HEK293 (cell line): Measurements from ENCODE around the gene SGMS1.

Source experiments
- CTCF ChIP-seq: fragments of 450-650 bp; formaldehyde crosslinking; IDR thresholded peaks from 2 replicates; pipeline ENCODE4 v1.5.1; 2016; ENCODE audit warnings: missing biosample characterization, missing genetic modification characterization
- GLI4 ChIP-seq: fragments of 450-650 bp; formaldehyde crosslinking; IDR thresholded peaks from 2 replicates; pipeline ENCODE4 v1.5.1; 2016; ENCODE audit warnings: missing biosample characterization, missing genetic modification characterization
- KLF1 ChIP-seq: fragments of 450-650 bp; formaldehyde crosslinking; IDR thresholded peaks from 2 replicates; pipeline ENCODE4 v1.5.1; 2016; ENCODE audit warnings: missing biosample characterization, missing genetic modification characterization
- KLF16 ChIP-seq: fragments of 450-650 bp; formaldehyde crosslinking; IDR thresholded peaks from 2 replicates; pipeline ENCODE4 v1.5.1; 2017; ENCODE audit warnings: missing biosample characterization, missing genetic modification characterization
- PATZ1 ChIP-seq: fragments of 450-650 bp; formaldehyde crosslinking; IDR thresholded peaks from 2 replicates; pipeline ENCODE4 v1.5.1; 2016; ENCODE audit warnings: missing biosample characterization, missing genetic modification characterization
- ZFP41 ChIP-seq: fragments of 450-650 bp; formaldehyde crosslinking; IDR thresholded peaks from 2 replicates; pipeline ENCODE4 v1.5.1; 2016; ENCODE audit warnings: missing biosample characterization, missing genetic modification characterization, borderline replicate concordance
- ZNF10 ChIP-seq: fragments of 450-650 bp; formaldehyde crosslinking; IDR thresholded peaks from 2 replicates; pipeline ENCODE4 v1.5.1; 2017; ENCODE audit warnings: missing biosample characterization, missing genetic modification characterization
- ZNF146 ChIP-seq: fragments of 450-650 bp; formaldehyde crosslinking; IDR thresholded peaks from 2 replicates; pipeline ENCODE4 v1.5.1; 2016; ENCODE audit warnings: missing biosample characterization, missing genetic modification characterization
- ZNF175 ChIP-seq: fragments of 450-650 bp; formaldehyde crosslinking; IDR thresholded peaks from 2 replicates; pipeline ENCODE4 v1.5.1; 2016; ENCODE audit warnings: missing biosample characterization, missing genetic modification characterization
- ZNF48 ChIP-seq: fragments of 450-650 bp; formaldehyde crosslinking; IDR thresholded peaks from 2 replicates; pipeline ENCODE4 v1.5.1; 2016; ENCODE audit warnings: missing biosample characterization, missing genetic modification characterization
- ZNF830 ChIP-seq: fragments of 450-650 bp; IDR thresholded peaks from 2 replicates; pipeline ENCODE4 v1.5.0; 2018; ENCODE audit warnings: missing biosample characterization, missing genetic modification characterization, low read depth, mild to moderate bottlenecking, moderate library complexity
- TF ChIP-seq, protein P1 (sequence below): fragments of 450-650 bp; formaldehyde crosslinking; IDR thresholded peaks from 2 replicates; pipeline ENCODE4 v1.5.1; 2016; ENCODE audit warnings: missing biosample characterization, missing genetic modification characterization, low read depth

DNA sequence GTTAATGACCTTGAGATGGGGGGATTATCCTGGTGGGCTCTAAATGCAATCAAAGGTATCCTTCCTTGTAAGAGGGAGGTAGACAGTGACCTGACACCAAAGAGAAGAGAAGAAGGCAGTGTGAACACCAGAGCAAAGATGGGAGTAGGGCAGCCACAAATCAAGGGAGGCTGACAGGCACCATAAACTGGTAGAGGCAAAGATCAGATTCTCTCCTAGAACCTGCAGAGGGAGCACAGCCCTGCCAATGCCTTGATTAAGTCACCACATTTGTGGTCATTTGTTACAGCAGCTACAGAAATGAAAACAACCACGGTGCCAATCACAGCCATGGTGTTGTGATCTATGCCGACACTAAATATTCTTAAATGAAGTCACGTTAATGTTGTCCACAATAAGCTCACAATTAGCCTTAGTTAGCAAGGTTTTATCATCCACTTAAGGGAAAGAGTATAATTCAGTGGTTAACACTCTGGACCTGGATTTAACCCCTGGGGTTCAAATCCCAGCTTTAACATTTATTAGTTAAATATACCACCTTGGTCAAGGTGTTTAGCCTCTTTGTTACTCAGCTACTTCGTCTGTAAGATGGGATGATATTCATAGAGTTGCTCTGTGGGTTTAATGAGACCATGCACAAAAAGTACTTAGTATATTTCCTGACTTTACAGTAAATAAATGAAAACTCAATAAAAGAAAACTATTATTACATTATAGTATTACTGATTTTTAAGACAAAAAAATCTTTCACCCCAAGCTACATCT is 70.8 kb downstream of the SGMS1 start:
- TF ChIP-seq CTCF (no peak), GLI4 (tag by site-specific recombination) (no peak), ZNF10 (no peak), ZNF146 (tag by site-specific recombination) (no peak), ZFP41 (tag by site-specific recombination) (no peak), PATZ1 (tag by site-specific recombination) (no peak), ZNF48 (no peak), ZNF830 (tag by site-specific recombination) (no peak), KLF16 (no peak), KLF1 (no peak), ZNF175 (tag by site-specific recombination) (no peak)
- TF ChIP-seq, protein P1, sequence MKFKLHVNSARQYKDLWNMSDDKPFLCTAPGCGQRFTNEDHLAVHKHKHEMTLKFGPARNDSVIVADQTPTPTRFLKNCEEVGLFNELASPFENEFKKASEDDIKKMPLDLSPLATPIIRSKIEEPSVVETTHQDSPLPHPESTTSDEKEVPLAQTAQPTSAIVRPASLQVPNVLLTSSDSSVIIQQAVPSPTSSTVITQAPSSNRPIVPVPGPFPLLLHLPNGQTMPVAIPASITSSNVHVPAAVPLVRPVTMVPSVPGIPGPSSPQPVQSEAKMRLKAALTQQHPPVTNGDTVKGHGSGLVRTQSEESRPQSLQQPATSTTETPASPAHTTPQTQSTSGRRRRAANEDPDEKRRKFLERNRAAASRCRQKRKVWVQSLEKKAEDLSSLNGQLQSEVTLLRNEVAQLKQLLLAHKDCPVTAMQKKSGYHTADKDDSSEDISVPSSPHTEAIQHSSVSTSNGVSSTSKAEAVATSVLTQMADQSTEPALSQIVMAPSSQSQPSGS (tag by site-specific recombination) = 0 out of 2 replicates have a peak, but pooled peaks have one; percentile 16
